Kidney epithelial cell (primary cell): ENCODE measurements around the gene GKAP1. TPM values are rescaled to one million over a fixed set of nuclear protein-coding genes. Genes with fewer than 3 reads are reported as not detected.

Experiments used
- DNase-seq: peaks from one replicate; pipeline ENCODE4 v3.0.0-alpha.2; 2010; ENCODE audit warnings: low read depth
- H3K27me3 ChIP-seq: 2 replicates; pipeline ENCODE4 v1.6.0; 2011; ENCODE audit warnings: low read length; ENCODE audit not compliant: control insufficient read depth, insufficient read depth
- H3K36me3 ChIP-seq: 2 replicates; pipeline ENCODE4 v1.5.1; 2011; ENCODE audit warnings: low read length; ENCODE audit not compliant: control insufficient read depth, insufficient read depth
- H3K4me3 ChIP-seq: 2 replicates; pipeline ENCODE4 v1.5.1; 2011; ENCODE audit warnings: low read depth, mild to moderate bottlenecking, control low read depth, low read length
- CTCF ChIP-seq: IDR thresholded peaks from 2 replicates; pipeline ENCODE4 v1.5.1; 2011; ENCODE audit warnings: mild to moderate bottlenecking, moderate library complexity, low read length, control low read depth, inconsistent platforms; ENCODE audit not compliant: insufficient read depth, poor library complexity, severe bottlenecking
- total RNA-seq: library from RNA; depleted of rRNA; stranded (reverse); fragments of >200 nt; gene quantifications from 2 replicates; pipeline ENCODE4 v1.2.3, GENCODE V29; 2015

Gene GKAP1
- total RNA-seq, 1 donor from 2014 or later = 2.7 TPM

GRCh38 chr9:83800236-83801033 is 17.1 kb downstream of the GKAP1 start:
- Histone ChIP-seq H3K4me3 (no peak overlapping the region), H3K27me3 (no peaks in the 10 kb centered on the region), H3K36me3 (no peaks in the 10 kb centered on the region)
- DNase-seq = no peak
- no peak for TF ChIP-seq CTCF

- H3K4me3 ChIP-seq = no peak overlapping the region
- DNase-seq = no peak
- no peaks in the 10 kb centered on the region for H3K27me3 ChIP-seq
- no peak for TF ChIP-seq CTCF
- no peaks in the 10 kb centered on the region for H3K36me3 ChIP-seq
Measured at GRCh38 chr9:83794051-83794450, 23.5 kb downstream of the GKAP1 start.

- TF ChIP-seq CTCF = no peak
- DNase-seq = no peak
- Histone ChIP-seq H3K36me3 (no peaks in the 10 kb centered on the region), H3K27me3 (no peaks in the 10 kb centered on the region), H3K4me3 (no peak overlapping the region)
Measured at GRCh38 chr9:83792746-83793145, 24.8 kb downstream of the GKAP1 start.

GRCh38 chr9:83778164-83778563 is 39.4 kb downstream of the GKAP1 start:
- Histone ChIP-seq H3K27me3 (no peaks in the 10 kb centered on the region), H3K4me3 (no peak overlapping the region), H3K36me3 (no peaks in the 10 kb centered on the region)
- no peak for TF ChIP-seq CTCF
- no peak for DNase-seq

- H3K27me3 ChIP-seq = no peaks in the 10 kb centered on the region
- no peak overlapping the region for H3K4me3 ChIP-seq
- TF ChIP-seq CTCF = no peak
- H3K36me3 ChIP-seq = no peaks in the 10 kb centered on the region
- DNase-seq = no peak
Measured at GRCh38 chr9:83775932-83776331, 41.6 kb downstream of the GKAP1 start.

- no peak overlapping the region for H3K4me3 ChIP-seq
- no peak for TF ChIP-seq CTCF
- H3K27me3 ChIP-seq = no peaks in the 10 kb centered on the region
- H3K36me3 ChIP-seq = no peaks in the 10 kb centered on the region
- DNase-seq = no peak
Measured at GRCh38 chr9:83772860-83773259, 44.7 kb downstream of the GKAP1 start.
